Inferior parietal cortex (tissue), 1 donor: ENCODE data around the gene PTPRT.

ENCODE experiments used
- DNase-seq: peaks from one replicate; pipeline ENCODE4 v3.0.0-alpha.2; 2016; ENCODE audit errors: extremely low spot score

The PTPRT gene

DNA sequence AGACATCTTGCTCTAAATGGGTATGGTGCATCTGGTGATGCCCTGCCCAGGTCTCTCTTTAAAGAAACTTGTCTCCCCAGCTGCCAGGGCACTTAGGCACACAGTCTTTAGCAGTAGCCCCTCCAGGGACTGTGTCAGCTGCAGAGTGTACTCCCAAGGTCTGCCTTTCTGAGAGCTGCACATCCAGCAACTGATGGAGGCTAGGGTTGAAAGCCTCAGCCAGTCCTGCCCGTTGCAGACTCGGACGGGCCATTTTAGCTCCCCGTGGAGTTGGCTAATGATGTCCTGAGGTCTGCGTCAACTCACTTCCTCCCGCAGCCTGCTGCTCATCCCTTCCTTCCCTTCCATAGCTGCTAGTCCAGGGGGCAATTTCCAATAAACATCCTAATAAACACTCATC is 381.8 kb downstream of the PTPRT start:
- no peak for DNase-seq

- no peak for DNase-seq
Measured at GRCh38 chr20:42795111-42795695, 394.5 kb downstream of the PTPRT start.

DNA sequence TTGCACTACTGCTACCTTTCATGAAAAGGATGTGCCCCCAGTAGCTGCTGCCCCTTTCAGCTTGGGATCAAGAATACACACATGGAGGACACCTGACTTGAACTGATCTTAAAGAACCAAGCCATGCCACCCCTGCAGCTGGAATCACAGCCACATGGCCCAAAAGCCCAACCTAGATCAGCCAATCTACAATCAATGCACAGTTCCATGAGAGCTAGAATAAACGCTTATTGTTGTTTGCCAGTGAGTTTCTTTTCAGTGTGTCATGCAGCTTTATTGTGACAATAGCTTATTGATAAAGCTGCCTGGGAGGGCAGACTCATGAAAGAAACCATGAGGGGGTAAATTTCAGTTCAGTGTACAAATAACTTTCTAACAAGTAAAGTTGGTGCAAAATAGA is 397.7 kb downstream of the PTPRT start:
- peak; percentile 55 for DNase-seq

DNA sequence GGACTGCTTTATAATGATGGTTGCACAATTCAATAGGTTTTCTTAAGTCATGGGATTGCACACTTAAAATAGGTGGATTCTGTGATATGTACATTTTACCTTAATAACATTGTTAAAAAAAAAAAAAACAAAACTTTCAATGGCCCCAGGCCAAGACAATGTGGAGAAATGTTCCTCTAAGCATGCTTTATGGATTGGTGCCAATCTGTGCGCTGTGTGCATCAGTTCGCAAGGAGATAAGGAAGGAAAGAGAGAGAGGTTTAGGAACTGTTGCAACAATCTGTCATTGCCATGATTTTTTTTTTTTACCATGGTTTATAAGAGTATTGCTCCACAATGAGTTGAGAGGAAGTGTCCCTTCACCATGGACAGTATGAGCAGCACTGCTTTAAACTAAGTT is 399.6 kb downstream of the PTPRT start:
- no peak for DNase-seq

GRCh38 chr20:42788707-42789106 is 401.0 kb downstream of the PTPRT start:
- no peak for DNase-seq

- no peak for DNase-seq
Measured at GRCh38 chr20:42785041-42785440, 404.7 kb downstream of the PTPRT start.

- DNase-seq = no peak
Measured at GRCh38 chr20:42779216-42779615, 410.5 kb downstream of the PTPRT start.

GRCh38 chr20:42775866-42776265 is 413.8 kb downstream of the PTPRT start:
- DNase-seq = no peak

DNA sequence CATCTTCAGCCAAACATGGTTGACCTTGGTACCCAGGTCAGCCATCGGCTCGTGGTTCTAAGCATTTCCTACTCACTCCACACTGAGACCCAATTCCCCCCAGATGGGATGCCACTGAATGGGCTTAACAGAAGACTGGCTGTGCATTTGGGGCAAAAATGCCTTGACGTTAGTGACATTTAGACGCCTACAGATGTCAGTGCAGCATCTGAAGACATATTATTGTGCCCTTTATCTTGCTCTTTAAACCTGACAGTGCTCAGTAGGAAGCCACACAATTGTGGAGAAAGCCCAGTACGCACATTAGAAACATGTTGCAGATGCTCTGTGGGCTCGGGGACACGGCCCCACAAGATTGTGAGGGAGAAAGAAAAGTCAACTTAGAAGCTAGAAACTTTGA is 414.7 kb downstream of the PTPRT start:
- peak; percentile 6 for DNase-seq

DNA sequence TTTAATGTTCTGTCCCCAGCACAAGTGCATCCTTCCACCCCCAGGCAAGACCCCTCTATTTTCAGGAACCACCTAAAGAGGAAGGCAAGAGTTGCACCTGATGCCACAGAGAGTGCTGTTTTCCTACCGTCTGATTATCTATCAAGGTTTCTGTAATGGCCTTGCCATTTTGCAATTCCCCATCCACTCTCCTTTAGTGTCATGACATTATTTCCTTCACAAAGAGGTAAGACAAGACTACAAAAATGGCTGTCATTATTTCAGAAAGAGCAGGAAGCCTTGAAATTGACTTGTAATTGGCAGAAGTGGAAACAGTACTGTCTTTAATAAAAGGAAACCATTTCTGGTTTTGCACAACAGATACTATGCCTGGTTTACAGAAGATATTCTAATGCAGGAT is 426.7 kb downstream of the PTPRT start:
- no peak for DNase-seq

DNA sequence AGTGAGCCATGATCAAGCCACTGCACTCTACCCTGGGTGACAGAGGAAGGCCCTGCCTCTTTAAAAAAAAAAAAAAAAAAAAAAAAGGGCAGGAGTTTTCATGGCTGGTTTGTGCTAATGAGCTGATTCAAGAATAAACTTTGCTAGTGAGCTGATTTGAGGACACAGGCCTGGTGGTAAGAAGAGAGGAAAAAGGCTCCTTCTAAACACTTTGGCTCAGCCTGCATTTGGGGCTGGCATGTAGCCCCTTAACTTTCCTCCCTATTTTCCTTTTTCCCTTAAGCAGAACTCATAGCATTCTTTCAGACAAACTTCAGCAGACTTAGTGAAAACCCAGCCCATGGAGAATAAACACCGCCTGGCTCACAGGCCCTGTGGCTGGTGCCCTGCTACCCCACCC is 432.7 kb downstream of the PTPRT start:
- DNase-seq = no peak

DNA sequence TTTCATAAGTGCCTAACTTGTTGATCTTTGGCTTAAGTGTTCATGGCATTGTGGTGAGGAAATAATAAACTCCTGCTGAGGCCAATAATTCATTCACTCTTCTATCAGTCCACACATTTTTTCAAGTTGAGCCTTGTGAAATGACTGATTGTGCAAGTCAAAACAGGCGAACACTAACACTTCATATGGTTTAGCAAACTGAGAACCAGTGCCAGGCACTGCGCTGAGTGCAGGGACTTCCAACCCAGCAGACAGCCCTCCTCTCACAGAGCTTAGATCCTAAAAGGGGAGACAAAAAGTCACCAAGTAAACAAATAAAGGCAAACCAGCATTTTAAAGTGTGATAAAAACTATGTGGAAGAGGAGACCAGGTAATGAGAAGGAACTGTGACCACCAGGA is 435.0 kb downstream of the PTPRT start:
- DNase-seq = no peak

GRCh38 chr20:42752620-42753019 is 437.1 kb downstream of the PTPRT start:
- DNase-seq = no peak

- no peak for DNase-seq
Measured at GRCh38 chr20:42749556-42749955, 440.1 kb downstream of the PTPRT start.

DNA sequence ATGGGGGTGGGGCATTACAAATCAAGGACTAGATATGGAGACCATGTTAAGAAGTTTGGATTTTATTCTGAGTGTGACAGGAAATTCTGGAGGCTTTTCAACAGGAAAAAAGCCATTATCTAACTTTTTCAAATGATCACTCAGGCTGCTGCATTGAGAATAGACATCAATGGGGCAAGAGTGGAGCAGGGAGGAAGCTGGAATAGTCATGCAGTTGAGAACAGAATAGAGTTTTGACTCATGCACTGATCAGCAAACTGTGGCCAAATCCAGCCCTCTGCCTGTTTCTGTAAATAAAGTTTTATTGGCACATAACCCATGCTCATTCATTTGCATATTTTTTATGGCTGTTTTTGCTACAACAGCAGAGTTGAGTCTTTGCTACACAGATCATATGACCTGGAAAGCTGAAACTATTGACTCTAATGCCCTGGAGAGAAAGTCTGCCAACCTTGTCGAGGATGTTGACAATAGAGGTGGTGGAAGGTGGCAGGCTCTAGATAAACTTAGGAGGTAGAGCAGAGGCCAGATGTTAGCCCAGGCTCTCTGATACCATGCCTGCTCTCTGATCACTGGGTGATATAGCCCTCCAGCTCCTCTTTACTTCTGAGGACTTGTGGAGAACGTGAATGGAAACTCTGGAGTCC is 441.8 kb downstream of the PTPRT start:
- DNase-seq = no peak

GRCh38 chr20:42744756-42745465 is 444.8 kb downstream of the PTPRT start:
- DNase-seq = no peak

- DNase-seq = no peak
Measured at GRCh38 chr20:42742926-42743325, 446.8 kb downstream of the PTPRT start.

- no peak for DNase-seq
Measured at GRCh38 chr20:42741906-42742305, 447.8 kb downstream of the PTPRT start.

DNA sequence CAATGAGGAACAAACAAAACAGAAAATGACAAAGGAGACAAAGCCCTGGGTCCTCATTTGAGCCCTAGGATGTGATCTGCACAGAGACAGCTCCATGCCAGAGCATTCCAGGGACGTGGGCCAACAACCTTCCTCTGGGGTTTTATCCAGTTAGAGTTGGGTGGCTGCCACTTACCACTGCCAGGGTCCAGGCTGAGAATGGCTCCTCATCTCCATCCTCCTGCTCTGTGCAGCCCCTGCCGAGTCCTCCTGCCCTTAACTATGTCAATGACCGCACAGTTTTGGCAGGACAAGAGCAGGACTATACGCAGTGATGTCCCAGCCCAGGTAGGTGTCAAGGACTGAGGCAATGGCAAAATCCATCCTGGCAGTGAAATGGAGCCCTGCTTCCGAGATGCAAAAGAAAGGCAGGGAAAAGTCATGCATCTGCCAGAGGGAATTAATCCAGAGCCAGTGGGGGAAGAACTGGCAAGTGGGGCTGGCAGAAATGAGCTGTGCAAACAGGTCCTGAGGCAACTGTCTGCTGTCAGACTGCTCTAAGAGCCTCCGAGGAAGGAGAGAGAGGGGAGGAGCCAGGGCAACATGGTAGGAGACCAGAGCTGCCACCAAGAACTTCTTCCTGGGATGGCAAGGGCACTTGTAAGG is 449.4 kb downstream of the PTPRT start:
- DNase-seq = peak; percentile 7

- DNase-seq = no peak
Measured at GRCh38 chr20:42739683-42740082, 450.0 kb downstream of the PTPRT start.

- no peak for DNase-seq
Measured at GRCh38 chr20:42735539-42735938, 454.2 kb downstream of the PTPRT start.

DNA sequence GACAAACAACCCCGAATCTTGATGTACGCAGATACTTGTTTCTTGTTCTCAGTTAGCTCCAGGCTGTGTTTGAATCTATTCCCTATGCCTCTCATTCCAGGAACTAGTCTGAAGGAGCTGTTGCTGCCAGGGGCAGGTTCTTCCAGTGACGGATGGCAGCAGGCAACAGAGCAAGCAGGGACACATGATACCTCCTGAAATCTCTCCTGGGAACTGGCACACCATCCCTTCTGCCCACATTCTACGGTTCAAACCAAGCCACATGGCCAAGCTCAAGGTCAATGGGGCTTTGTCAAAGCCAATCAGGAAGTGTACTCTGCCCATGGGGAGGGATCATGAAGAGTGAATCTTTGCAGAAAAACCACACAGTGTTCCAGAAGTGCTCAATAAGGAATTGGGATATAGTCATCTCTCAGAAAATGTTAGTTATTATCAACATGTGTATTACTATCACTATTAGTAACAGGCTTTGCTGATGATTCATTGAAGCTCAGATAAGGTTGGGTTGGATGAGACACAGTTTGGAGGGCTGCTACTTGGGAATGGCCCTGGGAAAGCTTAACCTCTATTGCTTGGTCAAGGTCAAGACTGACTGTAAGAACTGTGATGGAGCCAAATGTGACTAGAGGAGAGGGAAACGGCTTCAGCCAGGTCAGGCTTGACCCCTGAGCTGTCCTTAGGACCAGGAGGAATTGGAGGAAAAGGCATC is 454.9 kb downstream of the PTPRT start:
- DNase-seq = no peak
